Duodenal mucosa (tissue), 2 donors: ENCODE measurements around the gene TREM1.

Source experiments
- H3K27ac ChIP-seq: one replicate; pipeline ENCODE4 v1.7.0; 2013; ENCODE audit warnings: low read depth, low read length
- H3K27me3 ChIP-seq, 2 donors: one replicate each; pipeline ENCODE4 v1.7.0; 2013; ENCODE audit warnings: low read length in 2 of 2, control low read depth in 1 of 2; ENCODE audit not compliant: insufficient read depth in 2 of 2, control insufficient read depth in 1 of 2
- H3K36me3 ChIP-seq, 2 donors: one replicate each; pipeline ENCODE4 v1.7.0; 2013; ENCODE audit warnings: low read length in 2 of 2, control low read depth in 1 of 2; ENCODE audit not compliant: insufficient read depth in 2 of 2, control insufficient read depth in 1 of 2
- H3K4me1 ChIP-seq, 2 donors: one replicate each; pipeline ENCODE4 v1.7.0; 2013; ENCODE audit warnings: low read length in 2 of 2, control low read depth in 1 of 2; ENCODE audit not compliant: insufficient read depth in 2 of 2, control insufficient read depth in 1 of 2
- H3K4me3 ChIP-seq, 2 donors: one replicate each; pipeline ENCODE4 v1.7.0; 2013; ENCODE audit warnings: low read length in 2 of 2, low read depth in 1 of 2
- H3K9ac ChIP-seq, 2 donors: one replicate each; pipeline ENCODE4 v1.7.0; 2013; ENCODE audit warnings: low read length in 2 of 2, low read depth in 1 of 2
- H3K9me3 ChIP-seq, 2 donors: one replicate each; pipeline ENCODE4 v1.7.0; 2013; ENCODE audit warnings: low read length in 2 of 2, control low read depth in 1 of 2; ENCODE audit not compliant: control insufficient read depth in 1 of 2

Gene TREM1

GRCh38 chr6:41286544-41287346 lies at the start of gene TREM1:
Gene TREM1 (minus strand): TSS chr6:41286682. CDS start chr6:41286655, 27 bp downstream.
- Histone ChIP-seq H3K9ac (no peak within 1 kb of the TSS), H3K27me3 (peaks cover 0 to 4% of the 10 kb centered on the region in 2 donors), H3K9me3 (no peaks in the 10 kb centered on the region), H3K27ac (no peak within 1 kb of the TSS), H3K4me1 (peaks cover 0 to 3% of the 10 kb centered on the region in 2 donors), H3K36me3 (no peaks in the 10 kb centered on the region), H3K4me3 (no peak within 1 kb of the TSS)

GRCh38 chr6:41335943-41336342 lies 49.5 kb upstream of the TREM1 start:
- no peaks in the 10 kb centered on the region for H3K27me3 ChIP-seq
- H3K36me3 ChIP-seq = no peaks in the 10 kb centered on the region
- no peak overlapping the region for H3K4me3 ChIP-seq

GRCh38 chr6:41335296-41335695 lies 48.8 kb upstream of the TREM1 start, which contains the start of gene NCR2:
Gene NCR2 (plus strand): TSS chr6:41335608. CDS start chr6:41335877, 269 bp downstream.
- Histone ChIP-seq H3K27ac (no peak within 1 kb of the TSS), H3K9me3 (no peaks in the 10 kb centered on the region), H3K36me3 (no peaks in the 10 kb centered on the region), H3K4me3 (no peak within 1 kb of the TSS), H3K27me3 (no peaks in the 10 kb centered on the region), H3K4me1 (peaks cover 0 to 7% of the 10 kb centered on the region in 2 donors), H3K9ac (no peak within 1 kb of the TSS)

More at GRCh38 chr6:41335943-41336342, 49.5 kb upstream of the TREM1 start:
- Histone ChIP-seq H3K27ac (no peak overlapping the region), H3K4me1 (peaks cover 0 to 7% of the 10 kb centered on the region in 2 donors), H3K9ac (no peak overlapping the region), H3K9me3 (no peaks in the 10 kb centered on the region)

- Histone ChIP-seq H3K27me3 (no peaks in the 10 kb centered on the region), H3K4me1 (peaks cover 0 to 7% of the 10 kb centered on the region in 2 donors), H3K27ac (no peak overlapping the region), H3K9me3 (no peaks in the 10 kb centered on the region), H3K36me3 (no peaks in the 10 kb centered on the region), H3K9ac (no peak overlapping the region), H3K4me3 (no peak overlapping the region)
Observed at GRCh38 chr6:41334482-41335040, 48.1 kb upstream of the TREM1 start.

- Histone ChIP-seq H3K4me1 (peaks cover 0 to 7% of the 10 kb centered on the region in 2 donors), H3K9me3 (no peaks in the 10 kb centered on the region), H3K9ac (no peak overlapping the region), H3K36me3 (no peaks in the 10 kb centered on the region), H3K27me3 (peaks cover under 1 to 8% of the 10 kb centered on the region in 2 donors), H3K4me3 (no peak overlapping the region), H3K27ac (no peak overlapping the region)
Observed at GRCh38 chr6:41332842-41333736, 46.6 kb upstream of the TREM1 start.

GRCh38 chr6:41332241-41332640 lies 45.8 kb upstream of the TREM1 start:
- H3K9ac ChIP-seq = no peak overlapping the region
- no peak overlapping the region for H3K4me3 ChIP-seq
- H3K36me3 ChIP-seq = no peaks in the 10 kb centered on the region
- no peak overlapping the region for H3K27ac ChIP-seq
- H3K9me3 ChIP-seq = no peaks in the 10 kb centered on the region
- H3K27me3 ChIP-seq = peaks cover 6 to 8% of the 10 kb centered on the region in 2 donors
- H3K4me1 ChIP-seq = peaks cover 0 to 7% of the 10 kb centered on the region in 2 donors

- no peaks in the 10 kb centered on the region for H3K36me3 ChIP-seq
- no peak overlapping the region for H3K27ac ChIP-seq
- H3K27me3 ChIP-seq = peaks cover 11 to 13% of the 10 kb centered on the region in 2 donors
- H3K4me1 ChIP-seq = peaks cover 0 to 7% of the 10 kb centered on the region in 2 donors
- no peak overlapping the region for H3K4me3 ChIP-seq
- H3K9me3 ChIP-seq = no peaks in the 10 kb centered on the region
- H3K9ac ChIP-seq = no peak overlapping the region
Observed at GRCh38 chr6:41331401-41332150, 45.1 kb upstream of the TREM1 start.

GRCh38 chr6:41327177-41327576 lies 40.7 kb upstream of the TREM1 start:
- Histone ChIP-seq H3K27me3 (peaks cover 22 to 24% of the 10 kb centered on the region in 2 donors), H3K9ac (no peak overlapping the region), H3K4me3 (no peak overlapping the region)

GRCh38 chr6:41326092-41326491 lies 39.6 kb upstream of the TREM1 start:
- no peaks in the 10 kb centered on the region for H3K36me3 ChIP-seq
- H3K9ac ChIP-seq = no peak overlapping the region
- no peaks in the 10 kb centered on the region for H3K4me1 ChIP-seq
- no peaks in the 10 kb centered on the region for H3K9me3 ChIP-seq
- H3K27me3 ChIP-seq = peaks cover 22 to 24% of the 10 kb centered on the region in 2 donors
- no peak overlapping the region for H3K4me3 ChIP-seq
- H3K27ac ChIP-seq = no peak overlapping the region

More at GRCh38 chr6:41327177-41327576, 40.7 kb upstream of the TREM1 start:
- Histone ChIP-seq H3K9me3 (no peaks in the 10 kb centered on the region), H3K27ac (no peak overlapping the region), H3K4me1 (no peaks in the 10 kb centered on the region), H3K36me3 (no peaks in the 10 kb centered on the region)
